Caco-2 (cell line): Measurements from ENCODE around the gene MTMR4. TPM values are rescaled to one million over a fixed set of nuclear protein-coding genes. Genes with fewer than 3 reads are reported as not detected.

ENCODE experiments used
- BruUV-seq: library from RNA; stranded (reverse); fragments of 400-500 nt; replicated peaks from 2 replicates; lab custom pipeline; 2021; lab: Mats Ljungman, UMichigan
- CTCF ChIA-PET: fragments of 300-600 bp; sonication (Branson Sonifier 250); formaldehyde crosslinking; loops from one replicate; lab custom pipeline; 2022; ENCODE audit warnings: antibody characterized with exemption; lab: Charles Lee
- POLR2A ChIA-PET: fragments of 300-600 bp; sonication (Branson Sonifier 250); formaldehyde crosslinking; loops from one replicate; lab custom pipeline; 2022; ENCODE audit warnings: antibody characterized with exemption; lab: Charles Lee
- DNase-seq, 2 experiments: peaks; one replicate each; pipeline versions ENCODE4 v3.0.0 to v3.0.0-alpha.2; 2020 to 2022
- H3K27me3 ChIP-seq: replicated peaks from 2 replicates; pipeline ENCODE4 v1.6.0; 2011; ENCODE audit warnings: low read length; ENCODE audit not compliant: control insufficient read depth, insufficient read depth
- H3K36me3 ChIP-seq: 2 replicates; pipeline ENCODE4 v1.5.1; 2011; ENCODE audit warnings: low read length; ENCODE audit not compliant: control insufficient read depth, insufficient read depth
- H3K4me1 ChIP-seq: fragments of 250-450 bp; sonication (Bioruptor Pico); 2 replicates; pipeline ENCODE4 v1.5.1; 2020; ENCODE audit warnings: mild to moderate bottlenecking
- H3K4me3 ChIP-seq: 2 replicates; pipeline ENCODE4 v1.5.1; 2011; ENCODE audit warnings: low read depth, mild to moderate bottlenecking, control low read depth, low read length
- H3K9me3 ChIP-seq: fragments of 250-450 bp; sonication (Bioruptor Pico); 2 replicates; pipeline ENCODE4 v1.5.1; 2020; ENCODE audit warnings: mild to moderate bottlenecking, moderate library complexity
- H3K27ac Mint-ChIP-seq: one replicate; pipeline ENCODE4 v1.8.0; 2022; ENCODE audit warnings: mixed read lengths; ENCODE audit not compliant: unreplicated experiment
- H3K27me3 Mint-ChIP-seq: one replicate; pipeline ENCODE4 v1.8.0; 2022; ENCODE audit warnings: mixed read lengths; ENCODE audit not compliant: insufficient read depth, unreplicated experiment
- H3K36me3 Mint-ChIP-seq: one replicate; pipeline ENCODE4 v1.8.0; 2022; ENCODE audit warnings: mild to moderate bottlenecking, mixed read lengths; ENCODE audit not compliant: insufficient read depth, unreplicated experiment
- H3K4me1 Mint-ChIP-seq: one replicate; pipeline ENCODE4 v1.8.0; 2022; ENCODE audit warnings: low read depth, mixed read lengths; ENCODE audit not compliant: unreplicated experiment
- H3K4me3 Mint-ChIP-seq: one replicate; pipeline ENCODE4 v1.8.0; 2022; ENCODE audit warnings: mild to moderate bottlenecking, moderate library complexity, mixed read lengths; ENCODE audit not compliant: unreplicated experiment
- H3K9me3 Mint-ChIP-seq: one replicate; pipeline ENCODE4 v1.8.0; 2022; ENCODE audit warnings: mixed read lengths; ENCODE audit not compliant: unreplicated experiment
- CTCF ChIP-seq, 2 experiments: fragments of 200-600 bp in 1 of 2; IDR thresholded peaks; 1 replicate in 1 of 2; 2 replicates in 1 of 2; pipeline versions ENCODE4 v1.5.1 to v1.8.0; 2011 to 2022; ENCODE audit warnings: antibody characterized with exemption in 1 of 2, control low read depth in 1 of 2, inconsistent platforms in 1 of 2, low read depth in 1 of 2, low read length in 1 of 2, mild to moderate bottlenecking in 1 of 2, moderate library complexity in 1 of 2; ENCODE audit not compliant: insufficient read depth in 1 of 2, severe bottlenecking in 1 of 2, unreplicated experiment in 1 of 2
- intact Hi-C: fragments of 100-400 bp; cut with micrococcal nuclease; formaldehyde crosslinking; loops from one replicate; pipeline ENCODE4 v1.10.0; 2022; ENCODE audit not compliant: unreplicated experiment
- total RNA-seq: library from RNA; stranded (reverse); gene quantifications from 2 replicates; pipeline ENCODE4 v1.2.3, GENCODE V29; 2022

The MTMR4 gene
- total RNA-seq, 1 experiment from 2014 or later: 62.6 TPM

DNA sequence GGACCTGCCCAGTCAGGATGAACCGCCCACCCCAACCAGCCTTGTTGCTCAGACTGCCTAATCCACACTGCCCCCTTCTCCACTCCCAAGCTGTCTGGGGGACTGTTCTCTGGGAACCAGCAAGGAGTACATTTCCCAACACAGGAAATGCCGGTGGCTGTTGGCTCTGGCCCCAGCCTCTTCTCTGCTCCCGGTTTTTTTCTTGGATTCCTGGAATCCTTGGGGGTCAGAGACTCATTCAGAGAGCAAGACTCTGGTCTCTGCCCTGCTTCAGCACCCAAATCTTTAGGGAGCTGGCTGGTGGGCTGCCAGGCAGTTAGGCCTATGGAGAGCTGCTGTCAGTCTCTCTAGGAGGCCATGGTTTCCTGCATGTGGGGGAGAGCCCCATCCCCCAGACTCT lies 10.8 kb upstream of the MTMR4 start:
- H3K27ac Mint-ChIP-seq: no peak overlapping the region
- ChIA-PET CTCF (no interaction called here), POLR2A (interaction anchor here (0.5 kb wide), 1 partner anchor 167 kb away, joined by 3 read pairs; the partner anchor contains the start of genes RAD51C and TEX14)
- H3K4me3 Mint-ChIP-seq: no peak overlapping the region
- Histone ChIP-seq H3K4me1 (no peaks in the 10 kb centered on the region), H3K27me3 (no peaks in the 10 kb centered on the region), H3K9me3 (no peaks in the 10 kb centered on the region), H3K36me3 (no peaks in the 10 kb centered on the region), H3K4me3 (no peak overlapping the region)
- no peaks in the 10 kb centered on the region for H3K9me3 Mint-ChIP-seq
- no peaks in the 10 kb centered on the region for H3K36me3 Mint-ChIP-seq
- peaks cover 3% of the 10 kb centered on the region for H3K27me3 Mint-ChIP-seq
- BruUV-seq: no TSS peak
- no peak for DNase-seq
- no peaks in the 10 kb centered on the region for H3K4me1 Mint-ChIP-seq
- intact Hi-C loops: no loop called here
- TF ChIP-seq CTCF (IDR thresholded peaks at IDR 0.05; ENCODE audit: insufficient read depth in 1 of 2, low read depth in 1 of 2, low read length in 1 of 2, severe bottlenecking in 1 of 2, unreplicated experiment in 1 of 2): no peak

- DNase-seq: no peak
- CTCF ChIA-PET: no interaction called here
- H3K27me3 ChIP-seq: no peaks in the 10 kb centered on the region
- no peak for TF ChIP-seq CTCF (IDR thresholded peaks at IDR 0.05; ENCODE audit: insufficient read depth in 1 of 2, low read depth in 1 of 2, low read length in 1 of 2, severe bottlenecking in 1 of 2, unreplicated experiment in 1 of 2)
- BruUV-seq: no TSS peak
- POLR2A ChIA-PET: no interaction called here
- H3K4me3 ChIP-seq: no peak overlapping the region
- no peaks in the 10 kb centered on the region for H3K9me3 Mint-ChIP-seq
- no peaks in the 10 kb centered on the region for H3K9me3 ChIP-seq
- H3K36me3 Mint-ChIP-seq: peaks cover 19% of the 10 kb centered on the region
- no peak overlapping the region for H3K27ac Mint-ChIP-seq
- H3K36me3 ChIP-seq: no peaks in the 10 kb centered on the region
- intact Hi-C loops: no loop called here
- H3K4me1 Mint-ChIP-seq: peaks cover 4% of the 10 kb centered on the region
- H3K4me3 Mint-ChIP-seq: no peak overlapping the region
- 0 out of 2 replicates have a peak, but pooled peaks cover 1% of the 10 kb centered on the region for H3K4me1 ChIP-seq
- H3K27me3 Mint-ChIP-seq: no peaks in the 10 kb centered on the region
These were observed 7.2 kb upstream of the MTMR4 start for GRCh38 chr17:58521680-58522079.

- peaks cover 19% of the 10 kb centered on the region for H3K36me3 Mint-ChIP-seq
- Histone ChIP-seq H3K27me3 (no peaks in the 10 kb centered on the region), H3K9me3 (no peaks in the 10 kb centered on the region), H3K4me1 (0 out of 2 replicates have a peak, but pooled peaks cover 3% of the 10 kb centered on the region), H3K36me3 (no peaks in the 10 kb centered on the region), H3K4me3 (no peak overlapping the region)
- BruUV-seq: no TSS peak
- ChIA-PET POLR2A (interaction anchor here (1.1 kb wide), 1 partner anchor 111 kb away, joined by 3 read pairs; no protein-coding TSS in a partner anchor), CTCF (interaction anchor here (0.5 to 0.6 kb wide), 2 partner anchors 12 to 67 kb away, joined by 3 read pairs; no protein-coding TSS in a partner anchor)
- H3K4me1 Mint-ChIP-seq: peaks cover 10% of the 10 kb centered on the region
- DNase-seq: peak in 1 of 2 experiments; percentile 41
- H3K27me3 Mint-ChIP-seq: no peaks in the 10 kb centered on the region
- H3K4me3 Mint-ChIP-seq: no peak overlapping the region
- no peaks in the 10 kb centered on the region for H3K9me3 Mint-ChIP-seq
- no peak overlapping the region for H3K27ac Mint-ChIP-seq
- intact Hi-C loops: no loop called here
- peak; percentile 27 to 48 for TF ChIP-seq CTCF (IDR thresholded peaks at IDR 0.05; ENCODE audit: insufficient read depth in 1 of 2, low read depth in 1 of 2, low read length in 1 of 2, severe bottlenecking in 1 of 2, unreplicated experiment in 1 of 2)
These were observed 6.5 kb upstream of the MTMR4 start for GRCh38 chr17:58520843-58521430.
